ENCODE measurements around the gene SMPD1.
A peak's percentile ranks its signal among the peaks of the same experiment; 100 is the strongest.

The SMPD1 gene

GRCh38 chr11:6442441-6442840 is 52.2 kb downstream of the SMPD1 start:
- DNase-seq = no peak
- H4K8ac ChIP-seq (ENCODE audit: low read length) = no peak overlapping the region
- H3K18ac ChIP-seq (ENCODE audit: low read depth in 1 of 2, low read length in 2 of 2) = peak overlapping the region in 1 of 2 experiments; percentile 11
- H3K4me2 ChIP-seq (ENCODE audit: low read length, poor library complexity, severe bottlenecking) = no peak overlapping the region
- no peak overlapping the region for H3K27ac ChIP-seq (ENCODE audit: low read length, poor library complexity, severe bottlenecking)
- no peak overlapping the region for H2BK15ac ChIP-seq (ENCODE audit: low read depth, poor library complexity, severe bottlenecking)
- H4K91ac ChIP-seq (ENCODE audit: low read length) = no peak overlapping the region
- no peak overlapping the region for H2BK5ac ChIP-seq (ENCODE audit: low read depth, low read length, poor library complexity, severe bottlenecking)
- no peak overlapping the region for H2BK120ac ChIP-seq (ENCODE audit: low read depth, low read length)
- no peak overlapping the region for H3K4ac ChIP-seq (ENCODE audit: low read depth in 1 of 2, low read length in 2 of 2)
- no peak overlapping the region for H3K9ac ChIP-seq (ENCODE audit: low read length)
- no peaks in the 10 kb centered on the region for H3K9me3 ChIP-seq (ENCODE audit: control insufficient read depth, low read length)
- no peak overlapping the region for H3K23ac ChIP-seq (ENCODE audit: low read length in 2 of 2)
- 92% methylated on average over 4 of the region's 4 CpGs for WGBS
- peaks cover 0 to 9% of the 10 kb centered on the region in 2 experiments for H3K36me3 ChIP-seq (ENCODE audit: control insufficient read depth in 1 of 2, insufficient read depth in 2 of 2, low read depth in 1 of 2, low read length in 2 of 2)
- H3K4me3 ChIP-seq (ENCODE audit: insufficient read depth in 1 of 2, low read depth in 1 of 2, low read length in 2 of 2) = no peak overlapping the region
- H3K4me1 ChIP-seq (ENCODE audit: control insufficient read depth, insufficient read depth, low read depth, low read length) = no peaks in the 10 kb centered on the region
- H3K14ac ChIP-seq (ENCODE audit: low read length in 2 of 2) = no peak overlapping the region
- no peak overlapping the region for H2BK12ac ChIP-seq (ENCODE audit: low read length in 2 of 2)
- H3K27me3 ChIP-seq (ENCODE audit: control insufficient read depth in 1 of 2, insufficient read depth in 1 of 2, low read length in 2 of 2) = no peaks in the 10 kb centered on the region
- no peak overlapping the region for H2AK5ac ChIP-seq (ENCODE audit: low read length, severe bottlenecking)
- no peak overlapping the region for H2AFZ ChIP-seq (ENCODE audit: low read depth, low read length)
- H3K79me1 ChIP-seq (replicated peaks; ENCODE audit: low read length, poor library complexity, severe bottlenecking) = no peaks in the 10 kb centered on the region

GRCh38 chr11:6443269-6444003 is 53.2 kb downstream of the SMPD1 start:
- Histone ChIP-seq H2AK5ac (ENCODE audit: low read length, severe bottlenecking) (no peak overlapping the region), H4K8ac (ENCODE audit: low read length) (no peak overlapping the region), H3K36me3 (ENCODE audit: control insufficient read depth in 1 of 2, insufficient read depth in 2 of 2, low read depth in 1 of 2, low read length in 2 of 2) (peaks cover 4 to 19% of the 10 kb centered on the region in 2 experiments), H3K9me3 (ENCODE audit: control insufficient read depth, low read length) (no peaks in the 10 kb centered on the region), H3K9ac (ENCODE audit: low read length) (peak overlapping the region; percentile 35), H3K23ac (ENCODE audit: low read length in 2 of 2) (no peak overlapping the region), H3K4me1 (ENCODE audit: control insufficient read depth, insufficient read depth, low read depth, low read length) (no peaks in the 10 kb centered on the region), H4K91ac (ENCODE audit: low read length) (no peak overlapping the region), H2BK120ac (ENCODE audit: low read depth, low read length) (no peak overlapping the region), H3K4me2 (ENCODE audit: low read length, poor library complexity, severe bottlenecking) (no peak overlapping the region), H2BK12ac (ENCODE audit: low read length in 2 of 2) (no peak overlapping the region), H2AFZ (ENCODE audit: low read depth, low read length) (no peak overlapping the region), H2BK15ac (ENCODE audit: low read depth, poor library complexity, severe bottlenecking) (no peak overlapping the region), H3K4me3 (ENCODE audit: insufficient read depth in 1 of 2, low read depth in 1 of 2, low read length in 2 of 2) (no peak overlapping the region), H3K18ac (ENCODE audit: low read depth in 1 of 2, low read length in 2 of 2) (no peak overlapping the region), H2BK5ac (ENCODE audit: low read depth, low read length, poor library complexity, severe bottlenecking) (no peak overlapping the region), H3K14ac (ENCODE audit: low read length in 2 of 2) (no peak overlapping the region), H3K79me1 (replicated peaks; ENCODE audit: low read length, poor library complexity, severe bottlenecking) (no peaks in the 10 kb centered on the region), H3K27ac (ENCODE audit: low read length, poor library complexity, severe bottlenecking) (no peak overlapping the region), H3K4ac (ENCODE audit: low read depth in 1 of 2, low read length in 2 of 2) (no peak overlapping the region), H3K27me3 (ENCODE audit: control insufficient read depth in 1 of 2, insufficient read depth in 1 of 2, low read length in 2 of 2) (no peaks in the 10 kb centered on the region)
- WGBS = 31% methylated on average over 5 of the region's 5 CpGs
- peak; percentile 65 for DNase-seq

Data from mesenchymal stem cell (in vitro differentiated cells and primary cell).